GM12892 (cell line): Measurements from ENCODE around the gene ABHD4. TPM values are rescaled to one million over a fixed set of nuclear protein-coding genes. Genes with fewer than 3 reads are reported as not detected.
"Not testable (repeated sequence)": the region's sequence is repeated elsewhere in the genome, so short reads cannot be mapped to it uniquely, and the experiment has no call there.

Experiments
- DNase-seq: peaks from one replicate; pipeline ENCODE4 v3.0.0; 2011; ENCODE audit not compliant: insufficient read length
- FAIRE-seq: peaks from 2 replicates; lab custom pipeline; 2011; peaks lifted over from hg19 to GRCh38; lab: Jason Lieb, UNC
- POLR2A ChIP-seq: IDR thresholded peaks from 2 replicates; pipeline ENCODE4 v1.6.1; 2011; ENCODE audit warnings: low read depth, low read length, control low read depth
- POLR2AphosphoS5 ChIP-seq: IDR thresholded peaks from 2 replicates; pipeline ENCODE4 v1.6.1; 2011; ENCODE audit warnings: low read depth, low read length, control low read depth
- TAF1 ChIP-seq: IDR thresholded peaks from 2 replicates; pipeline ENCODE4 v1.6.1; 2011; ENCODE audit warnings: low read depth, mild to moderate bottlenecking, control low read depth, low read length, borderline replicate concordance
- polyA plus RNA-seq: library from polyadenylated mRNA; unstranded; fragments of >200 nt; gene quantifications from one replicate; pipeline ENCODE4 v1.2.1, GENCODE V29; 2012; ENCODE audit warnings: missing spikeins, inconsistent platforms; ENCODE audit not compliant: missing spikeins

The ABHD4 gene, protein sequence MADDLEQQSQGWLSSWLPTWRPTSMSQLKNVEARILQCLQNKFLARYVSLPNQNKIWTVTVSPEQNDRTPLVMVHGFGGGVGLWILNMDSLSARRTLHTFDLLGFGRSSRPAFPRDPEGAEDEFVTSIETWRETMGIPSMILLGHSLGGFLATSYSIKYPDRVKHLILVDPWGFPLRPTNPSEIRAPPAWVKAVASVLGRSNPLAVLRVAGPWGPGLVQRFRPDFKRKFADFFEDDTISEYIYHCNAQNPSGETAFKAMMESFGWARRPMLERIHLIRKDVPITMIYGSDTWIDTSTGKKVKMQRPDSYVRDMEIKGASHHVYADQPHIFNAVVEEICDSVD
- 8.5 TPM for polyA plus RNA-seq

DNA sequence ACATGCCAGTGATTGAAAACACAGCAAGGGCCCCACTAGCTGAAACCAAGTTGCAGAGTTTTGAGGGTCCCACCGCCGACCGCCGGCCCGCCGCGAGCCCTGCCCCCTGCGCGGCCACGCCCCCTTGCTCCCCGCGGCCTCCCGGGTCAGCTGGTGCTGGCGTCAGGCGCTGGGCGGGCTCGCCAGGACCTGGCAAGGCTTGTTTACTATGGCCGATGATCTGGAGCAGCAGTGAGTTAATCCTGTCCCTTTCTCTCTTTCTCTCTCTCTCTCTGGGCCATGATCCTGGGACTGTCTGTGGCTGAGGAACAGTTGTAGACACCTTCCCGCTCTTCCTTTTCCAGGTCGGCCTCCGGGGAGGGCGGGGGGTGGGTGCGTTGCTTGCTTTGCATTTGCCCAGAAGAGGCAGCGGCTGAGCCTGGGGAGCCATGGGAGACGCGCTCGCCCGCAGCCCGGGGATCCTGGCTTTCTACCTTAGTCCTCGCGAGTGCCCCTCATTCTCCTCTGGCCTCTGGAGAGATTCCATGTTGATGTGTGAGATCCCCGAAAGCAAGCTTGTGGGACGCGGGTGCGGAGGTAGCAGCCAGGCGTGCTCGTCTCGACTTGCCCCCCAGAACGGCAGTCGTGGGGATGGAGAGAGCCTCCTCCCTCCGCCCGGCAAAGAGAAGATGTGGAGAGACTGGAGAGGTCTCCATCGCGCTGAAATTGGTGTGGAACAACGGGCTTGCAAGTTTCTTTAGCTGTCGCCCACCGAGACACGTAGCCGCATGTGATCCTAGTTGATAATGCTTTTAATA lies at the start of gene ABHD4:
ABHD4 (plus strand) TSS at position 202 of the 797 bp plus-strand sequence; CDS start at position 209, 7 bp downstream.
- TF ChIP-seq TAF1 (no peak), POLR2AphosphoS5 (no peak), POLR2A (peak; percentile 46; the same call in 1 of the 2 replicates)
- DNase-seq (peak; percentile 78), FAIRE-seq (peak; percentile 61)

DNA sequence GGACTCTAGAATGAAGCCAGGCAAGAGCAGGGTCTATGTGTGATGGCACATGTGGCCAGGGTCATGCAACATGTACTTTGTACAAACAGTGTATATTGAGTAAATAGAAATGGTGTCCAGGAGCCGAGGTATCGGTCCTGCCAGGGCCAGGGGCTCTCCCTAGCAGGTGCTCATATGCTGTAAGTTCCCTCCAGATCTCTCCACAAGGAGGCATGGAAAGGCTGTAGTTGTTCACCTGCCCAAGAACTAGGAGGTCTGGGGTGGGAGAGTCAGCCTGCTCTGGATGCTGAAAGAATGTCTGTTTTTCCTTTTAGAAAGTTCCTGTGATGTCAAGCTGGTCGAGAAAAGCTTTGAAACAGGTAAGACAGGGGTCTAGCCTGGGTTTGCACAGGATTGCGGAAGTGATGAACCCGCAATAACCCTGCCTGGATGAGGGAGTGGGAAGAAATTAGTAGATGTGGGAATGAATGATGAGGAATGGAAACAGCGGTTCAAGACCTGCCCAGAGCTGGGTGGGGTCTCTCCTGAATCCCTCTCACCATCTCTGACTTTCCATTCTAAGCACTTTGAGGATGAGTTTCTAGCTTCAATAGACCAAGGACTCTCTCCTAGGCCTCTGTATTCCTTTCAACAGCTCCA lies 48.7 kb upstream of the ABHD4 start:
- no peak for FAIRE-seq
- no peak for TF ChIP-seq POLR2AphosphoS5
- no peak for TF ChIP-seq TAF1
- no peak for TF ChIP-seq POLR2A

DNA sequence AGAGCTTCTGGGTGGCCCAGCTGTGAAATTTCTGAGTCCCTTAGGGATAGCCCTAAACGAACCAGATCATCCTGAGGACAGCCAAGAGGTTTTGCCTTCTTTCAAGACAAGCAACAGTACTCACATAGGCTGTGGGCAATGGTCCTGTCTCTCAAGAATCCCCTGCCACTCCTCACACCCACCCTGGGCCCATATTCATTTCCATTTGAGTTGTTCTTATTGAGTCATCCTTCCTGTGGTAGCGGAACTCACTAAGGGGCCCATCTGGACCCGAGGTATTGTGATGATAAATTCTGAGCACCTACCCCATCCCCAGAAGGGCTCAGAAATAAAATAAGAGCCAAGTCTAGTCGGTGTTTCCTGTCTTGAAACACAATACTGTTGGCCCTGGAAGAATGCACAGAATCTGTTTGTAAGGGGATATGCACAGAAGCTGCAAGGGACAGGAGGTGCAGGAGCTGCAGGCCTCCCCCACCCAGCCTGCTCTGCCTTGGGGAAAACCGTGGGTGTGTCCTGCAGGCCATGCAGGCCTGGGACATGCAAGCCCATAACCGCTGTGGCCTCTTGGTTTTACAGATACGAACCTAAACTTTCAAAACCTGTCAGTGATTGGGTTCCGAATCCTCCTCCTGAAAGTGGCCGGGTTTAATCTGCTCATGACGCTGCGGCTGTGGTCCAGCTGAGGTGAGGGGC lies 48.0 kb upstream of the ABHD4 start:
- DNase-seq (peak; percentile 46), FAIRE-seq (peak; percentile 79)
- TF ChIP-seq POLR2AphosphoS5: peak; percentile 50; the same call in 1 of the 2 replicates
- TF ChIP-seq POLR2A: peak; percentile 63
- no peak for TF ChIP-seq TAF1

More for the DNA sequence above, 48.7 kb upstream of the ABHD4 start:
- DNase-seq: no peak

DNA sequence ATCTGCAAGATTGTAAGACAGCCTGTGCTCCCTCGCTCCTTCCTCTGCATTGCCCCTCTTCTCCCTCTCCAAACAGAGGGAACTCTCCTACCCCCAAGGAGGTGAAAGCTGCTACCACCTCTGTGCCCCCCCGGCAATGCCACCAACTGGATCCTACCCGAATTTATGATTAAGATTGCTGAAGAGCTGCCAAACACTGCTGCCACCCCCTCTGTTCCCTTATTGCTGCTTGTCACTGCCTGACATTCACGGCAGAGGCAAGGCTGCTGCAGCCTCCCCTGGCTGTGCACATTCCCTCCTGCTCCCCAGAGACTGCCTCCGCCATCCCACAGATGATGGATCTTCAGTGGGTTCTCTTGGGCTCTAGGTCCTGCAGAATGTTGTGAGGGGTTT lies 46.5 kb upstream of the ABHD4 start:
- no peak for DNase-seq
- FAIRE-seq: no peak
- TF ChIP-seq POLR2AphosphoS5: peak; percentile 34; the same call in 1 of the 2 replicates
- no peak for TF ChIP-seq TAF1

DNA sequence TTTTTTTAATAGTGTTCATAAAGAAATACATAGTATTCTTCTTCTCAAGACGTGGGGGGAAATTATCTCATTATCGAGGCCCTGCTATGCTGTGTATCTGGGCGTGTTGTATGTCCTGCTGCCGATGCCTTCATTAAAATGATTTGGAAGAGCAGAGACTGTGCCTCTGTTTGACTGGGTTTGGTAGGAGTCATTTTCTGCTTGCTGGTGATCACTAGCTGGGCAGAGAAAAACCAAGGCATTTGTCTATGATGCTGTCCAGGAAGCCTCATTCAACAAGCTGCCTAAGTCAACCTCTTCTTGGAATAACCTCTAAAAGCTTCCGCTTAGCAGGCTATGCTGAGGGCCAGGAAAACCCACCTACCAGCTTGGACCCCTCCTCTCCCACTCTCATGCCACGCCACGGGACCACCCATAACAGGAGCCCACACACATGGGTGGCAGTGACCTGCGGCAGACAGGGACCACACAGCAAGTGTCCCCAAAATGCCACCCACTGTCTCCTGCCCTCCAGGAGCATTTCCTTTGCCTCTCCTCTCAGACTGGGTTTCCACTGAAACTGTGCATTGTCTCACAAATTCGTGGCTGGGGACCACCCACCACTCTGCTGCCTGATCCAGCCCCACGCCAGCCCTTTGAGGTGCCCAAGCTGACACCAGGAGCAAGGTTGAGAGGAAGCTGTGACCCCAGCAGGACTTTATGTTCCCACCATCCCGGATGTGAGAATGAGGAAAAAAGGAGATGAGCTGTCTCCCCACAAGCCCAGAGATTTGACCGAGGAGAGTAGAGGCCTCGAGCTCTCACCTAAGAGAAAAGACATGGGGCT lies 45.9 kb upstream of the ABHD4 start:
- DNase-seq (no peak), FAIRE-seq (no peak)
- TF ChIP-seq TAF1: no peak
- TF ChIP-seq POLR2AphosphoS5: no peak
- 0 out of 2 replicates have a peak, but pooled peaks have one; percentile 0 for TF ChIP-seq POLR2A

DNA sequence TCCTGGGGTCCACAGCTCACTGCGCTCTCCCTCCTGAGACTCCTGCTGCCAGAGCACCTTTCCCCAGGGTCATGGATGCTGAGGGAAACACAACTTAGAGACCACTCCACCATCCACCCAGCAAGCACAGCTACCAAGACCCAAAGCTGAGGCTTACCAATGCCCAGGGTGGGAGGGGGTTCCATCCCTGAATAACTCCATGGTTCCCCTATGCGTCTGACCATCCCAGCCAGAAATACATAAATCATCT lies 45.3 kb upstream of the ABHD4 start:
- DNase-seq (no peak), FAIRE-seq (no peak)
- TF ChIP-seq TAF1: no peak
- TF ChIP-seq POLR2A: 0 out of 2 replicates have a peak, but pooled peaks have one; percentile 14

DNA sequence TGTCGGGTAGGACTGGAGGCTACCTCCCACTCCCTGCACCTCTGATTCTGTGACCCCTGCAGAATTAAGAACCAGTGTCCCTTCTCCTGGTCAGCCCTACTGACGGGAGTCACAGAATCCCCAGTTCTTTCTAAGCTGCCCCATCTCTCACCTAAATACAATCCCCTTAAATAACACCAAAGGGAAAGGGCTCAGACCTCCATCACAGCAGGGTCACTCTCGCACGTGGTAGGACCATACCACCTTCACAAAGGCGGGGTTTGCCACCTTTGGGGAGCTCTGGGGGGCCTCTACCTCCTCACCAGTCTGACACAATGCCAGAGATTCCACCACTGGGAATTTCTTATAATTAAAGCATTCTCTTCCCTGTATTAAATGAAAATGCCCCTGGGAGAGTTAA lies 44.7 kb upstream of the ABHD4 start:
- no peak for DNase-seq
- FAIRE-seq: no peak
- TF ChIP-seq POLR2AphosphoS5: no peak
- TF ChIP-seq POLR2A: 0 out of 2 replicates have a peak, but pooled peaks have one; percentile 7
- no peak for TF ChIP-seq TAF1

DNA sequence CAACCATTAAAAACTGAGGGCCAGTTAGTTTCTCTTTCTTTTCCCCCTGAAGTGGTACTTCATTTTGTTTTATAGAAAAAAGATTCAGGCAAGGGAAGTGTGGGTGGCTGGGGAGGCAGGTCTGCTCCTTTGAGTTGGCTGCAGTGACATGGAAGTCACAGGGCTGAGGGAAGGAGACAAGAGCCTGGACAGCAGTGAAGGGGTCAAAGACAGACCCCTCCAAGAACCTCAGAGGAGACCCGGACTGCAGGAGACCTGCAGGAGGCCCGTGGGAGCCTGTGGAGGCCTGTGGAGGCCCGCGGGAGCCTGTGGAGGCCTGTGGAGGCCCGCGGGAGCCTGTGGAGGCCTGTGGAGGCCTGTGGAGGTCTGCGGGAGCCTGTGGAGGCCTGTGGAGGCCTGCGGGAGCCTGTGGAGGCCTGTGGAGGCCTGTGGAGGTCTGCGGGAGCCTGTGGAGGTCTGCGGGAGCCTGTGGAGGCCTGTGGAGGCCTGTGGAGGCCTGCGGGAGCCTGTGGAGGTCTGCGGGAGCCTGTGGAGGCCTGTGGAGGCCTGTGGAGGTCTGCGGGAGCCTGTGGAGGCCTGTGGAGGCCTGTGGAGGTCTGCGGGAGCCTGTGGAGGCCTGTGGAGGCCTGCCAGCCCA lies 44.1 kb upstream of the ABHD4 start:
- not testable (repeated sequence) for FAIRE-seq, DNase-seq

DNA sequence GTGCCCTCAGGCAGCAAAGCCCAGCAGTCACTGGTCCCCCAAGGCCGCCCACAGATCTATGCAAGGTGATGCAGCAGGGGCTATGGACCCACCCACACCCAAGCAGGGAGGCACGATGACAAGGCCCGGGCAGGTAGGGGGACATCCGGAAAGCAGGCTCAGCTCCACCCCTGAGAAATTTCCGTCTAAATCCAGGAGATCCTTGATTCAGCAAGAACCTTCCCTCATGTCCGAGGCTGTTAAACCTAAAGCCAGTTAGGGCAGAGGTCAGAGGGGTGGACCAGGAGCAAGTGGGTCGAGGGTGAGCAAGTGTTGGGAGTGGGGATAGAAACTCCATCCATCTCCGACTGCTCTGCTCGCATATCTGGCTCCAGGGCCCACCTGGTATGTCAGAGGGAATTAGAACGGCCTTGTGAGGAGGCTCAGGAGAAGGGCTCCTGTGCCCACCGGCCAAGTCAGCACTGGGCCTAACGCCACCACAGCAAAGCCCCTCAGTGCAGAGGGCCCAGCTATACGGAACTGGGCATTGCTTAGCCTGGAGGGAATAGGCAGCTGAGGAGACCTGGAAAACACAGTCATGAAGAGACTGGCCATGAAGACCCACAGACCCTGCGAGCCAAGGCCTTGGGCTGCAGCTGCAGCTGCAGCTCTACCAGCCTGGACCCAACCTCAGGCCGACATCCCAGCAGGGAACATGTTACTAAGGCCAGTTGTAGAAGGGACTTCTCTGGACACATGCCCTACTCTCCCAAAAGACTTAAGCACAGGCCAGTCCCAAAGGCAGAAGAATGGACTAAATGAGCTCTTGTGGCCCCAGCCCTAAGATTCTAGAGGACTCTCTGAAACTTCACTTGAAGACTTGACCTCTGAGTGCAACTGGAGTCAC lies 43.4 kb upstream of the ABHD4 start:
- no peak for DNase-seq
- TF ChIP-seq TAF1 (no peak), POLR2A (no peak), POLR2AphosphoS5 (no peak)
- no peak for FAIRE-seq
